Dermis microvascular lymphatic vessel endothelial cell (primary cell): ENCODE data around the gene CASTOR1. TPM values are rescaled to one million over a fixed set of nuclear protein-coding genes. Genes with fewer than 3 reads are reported as not detected.

Source experiments
- DNase-seq, 2 donors: peaks; one replicate each; pipeline versions ENCODE4 v3.0.0 to v3.0.0-alpha.2; 2010; ENCODE audit warnings: low read depth in 2 of 2
- total RNA-seq: library from RNA; depleted of rRNA; stranded (reverse); fragments of >200 nt; gene quantifications from 2 replicates; pipeline ENCODE4 v1.2.1, GENCODE V29; 2014

The CASTOR1 gene
- total RNA-seq, 1 donor from 2014 or later = 5.5 TPM

DNA sequence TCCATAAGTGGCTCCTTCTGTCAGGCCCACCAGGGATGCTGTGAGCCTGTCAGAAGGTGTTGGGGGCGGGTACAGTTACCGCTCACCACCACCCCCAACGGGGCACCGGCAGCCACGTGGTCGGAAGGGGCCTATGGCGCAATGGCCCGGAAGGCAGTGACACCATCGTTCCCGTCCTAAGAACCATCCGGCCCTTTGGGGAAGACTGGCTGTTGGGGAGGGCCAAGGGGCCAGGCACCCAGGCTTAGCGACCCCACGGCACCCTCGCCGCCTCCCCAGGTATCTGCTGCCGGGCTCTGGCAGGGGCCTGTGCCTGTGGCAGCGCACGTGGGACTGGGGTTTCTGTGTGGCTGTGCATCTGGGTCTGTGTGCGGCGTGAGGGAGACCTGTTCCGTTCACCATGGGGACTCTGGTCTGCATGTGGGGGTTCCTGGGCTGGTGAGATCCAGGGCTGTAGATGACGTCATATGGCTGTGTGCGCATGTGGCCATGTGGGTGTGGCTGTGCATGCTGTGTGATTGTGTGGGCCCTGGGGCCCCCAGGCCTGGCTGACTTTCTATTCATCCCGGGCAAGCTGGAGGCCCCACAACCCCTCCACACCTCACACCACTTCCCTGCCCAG lies 23.4 kb downstream of the CASTOR1 start:
- DNase-seq = no peak

DNA sequence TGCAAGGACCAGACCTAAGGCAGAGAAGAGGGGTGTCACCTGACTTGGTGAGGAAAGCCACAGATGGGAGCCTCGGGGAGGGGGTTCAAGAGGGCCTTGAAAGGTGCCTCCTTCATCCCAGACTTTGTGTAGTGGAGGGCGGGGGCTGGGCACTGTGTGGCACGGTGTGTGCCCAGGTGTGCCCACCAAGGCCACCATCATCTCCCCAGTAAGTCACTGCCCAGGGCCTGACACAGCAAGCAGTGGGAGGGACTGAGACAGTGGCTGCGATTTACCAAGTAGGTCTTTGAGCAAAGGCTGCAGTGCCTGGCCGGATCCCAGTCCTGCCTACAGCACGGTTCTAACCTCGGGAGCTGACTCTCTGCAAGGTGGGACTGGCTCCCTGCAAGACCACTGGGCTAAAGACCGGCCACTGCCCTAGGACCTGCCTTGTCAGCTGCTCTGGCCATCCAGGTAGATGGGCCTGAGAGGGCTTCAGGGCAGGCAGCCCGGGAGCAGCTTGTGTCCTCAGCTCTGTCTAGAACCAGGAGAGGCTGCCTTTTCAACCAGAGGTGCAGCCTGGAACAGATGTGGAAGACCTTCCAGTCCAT lies 24.1 kb downstream of the CASTOR1 start:
- no peak for DNase-seq

DNA sequence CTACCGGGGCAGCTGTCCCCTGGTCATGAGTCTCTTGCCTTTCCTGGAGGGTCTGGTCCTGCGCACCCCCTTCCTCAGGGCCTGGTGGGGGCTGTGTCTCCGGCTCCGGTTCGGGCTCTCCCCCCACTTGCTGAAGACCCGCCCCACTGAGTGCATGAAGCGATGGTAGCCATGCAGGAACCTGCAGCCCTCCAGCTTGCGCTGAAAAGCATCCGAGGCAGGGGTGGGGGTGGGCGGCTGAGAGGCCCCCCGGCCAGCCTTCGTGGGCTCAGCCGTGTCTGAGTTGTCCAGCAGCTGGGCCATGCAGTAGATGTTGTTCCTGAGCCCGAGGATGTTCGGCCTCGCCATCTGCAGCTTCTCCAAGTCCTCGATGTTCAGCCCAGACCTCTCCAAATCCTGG lies 25.4 kb downstream of the CASTOR1 start:
- no peak for DNase-seq

DNA sequence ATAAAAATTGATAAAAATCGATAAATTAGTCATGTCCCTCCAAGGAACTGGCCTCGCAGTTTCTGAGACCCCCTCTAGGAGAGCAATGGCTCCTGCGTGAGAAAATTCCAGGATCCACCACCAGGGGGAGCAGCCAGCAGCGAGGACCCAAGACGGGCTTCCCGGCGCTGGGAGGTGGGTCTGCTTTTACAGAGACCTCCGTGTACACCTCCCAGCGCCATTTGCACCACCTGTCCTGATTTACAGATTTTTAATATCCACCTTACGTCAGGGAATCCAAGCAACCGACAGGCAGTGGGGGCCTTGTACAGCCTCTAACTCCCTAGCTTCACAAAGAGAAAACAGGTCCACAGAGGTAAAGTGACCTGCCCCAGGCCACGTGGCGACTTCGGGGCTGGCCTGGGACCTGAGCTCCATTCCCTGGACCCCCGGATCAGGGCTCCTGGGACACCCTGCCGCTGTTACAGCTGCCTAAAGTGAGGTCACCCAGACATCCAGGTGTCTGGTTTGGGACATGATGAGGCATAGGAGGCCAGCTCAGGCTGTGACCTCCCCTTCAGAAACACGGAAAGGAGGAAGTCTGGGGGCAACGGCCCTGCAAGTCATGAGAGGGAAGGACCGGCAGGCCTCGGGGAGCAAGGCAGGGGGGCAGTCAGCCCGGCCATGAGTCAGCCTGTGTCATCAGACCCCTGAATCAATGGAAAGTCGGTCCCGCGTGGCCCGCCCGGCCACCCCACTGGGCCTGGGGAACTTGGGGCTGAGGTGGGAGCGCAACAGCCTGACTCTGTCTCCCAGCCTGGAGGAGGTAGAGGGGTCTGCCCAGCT lies 26.2 kb downstream of the CASTOR1 start:
- DNase-seq = peak in 1 of 2 donors; percentile 64

DNA sequence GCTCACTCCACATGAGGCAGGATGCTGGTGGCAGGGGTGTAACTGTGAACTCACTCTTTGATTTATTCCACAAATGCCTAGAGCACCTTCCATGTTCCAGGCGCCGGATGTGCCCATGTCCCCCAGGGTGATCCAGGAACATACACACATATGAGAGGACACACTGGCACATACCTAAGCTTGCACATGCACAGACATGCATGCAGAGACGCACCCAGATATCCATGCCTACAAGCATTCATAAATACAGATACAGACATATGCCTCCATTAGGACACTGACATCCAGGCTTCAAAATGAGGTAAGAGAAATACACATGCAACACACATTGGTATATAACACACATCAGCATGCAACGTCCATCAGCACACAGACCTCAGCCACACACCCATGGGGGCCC lies 27.2 kb downstream of the CASTOR1 start:
- DNase-seq = no peak

DNA sequence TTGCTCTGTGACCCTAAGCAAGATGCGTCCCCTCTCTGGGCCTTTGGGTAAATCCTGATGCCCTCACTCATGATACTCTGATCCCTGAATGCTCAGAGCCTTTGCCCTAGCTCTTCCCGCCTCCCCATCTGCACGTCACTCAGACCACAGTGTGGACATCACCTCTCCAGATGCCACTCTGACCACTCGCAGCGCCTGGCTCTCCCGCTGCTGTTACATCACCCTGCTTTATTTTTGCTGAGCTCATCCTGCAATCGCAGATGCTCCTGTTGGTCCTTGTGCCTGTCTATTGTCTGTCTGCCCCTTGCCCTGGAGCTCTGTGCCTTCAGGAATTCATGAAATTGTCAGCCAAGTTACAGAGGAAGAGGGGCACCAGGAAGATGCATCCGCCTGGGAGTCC lies 28.2 kb downstream of the CASTOR1 start:
- no peak for DNase-seq

DNA sequence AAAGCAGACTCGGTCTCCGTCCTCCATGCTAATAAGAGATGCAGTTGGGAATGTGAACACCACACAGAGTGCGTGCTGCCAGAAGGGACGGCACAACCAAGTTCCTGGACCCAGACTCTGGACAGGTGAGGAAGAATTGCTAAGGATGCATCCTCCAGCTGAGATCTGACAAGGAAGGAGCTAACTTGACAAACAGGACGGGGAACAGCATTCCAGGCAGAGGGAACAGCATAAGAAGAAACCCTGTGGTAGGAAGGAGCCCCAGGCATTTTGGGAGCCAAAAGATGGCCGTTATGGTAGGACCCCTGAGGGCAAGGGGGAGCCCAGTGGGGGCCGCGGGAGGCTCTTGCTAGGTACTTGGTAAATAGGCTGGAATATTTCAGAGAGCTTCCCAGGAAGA lies 28.6 kb downstream of the CASTOR1 start:
- no peak for DNase-seq

DNA sequence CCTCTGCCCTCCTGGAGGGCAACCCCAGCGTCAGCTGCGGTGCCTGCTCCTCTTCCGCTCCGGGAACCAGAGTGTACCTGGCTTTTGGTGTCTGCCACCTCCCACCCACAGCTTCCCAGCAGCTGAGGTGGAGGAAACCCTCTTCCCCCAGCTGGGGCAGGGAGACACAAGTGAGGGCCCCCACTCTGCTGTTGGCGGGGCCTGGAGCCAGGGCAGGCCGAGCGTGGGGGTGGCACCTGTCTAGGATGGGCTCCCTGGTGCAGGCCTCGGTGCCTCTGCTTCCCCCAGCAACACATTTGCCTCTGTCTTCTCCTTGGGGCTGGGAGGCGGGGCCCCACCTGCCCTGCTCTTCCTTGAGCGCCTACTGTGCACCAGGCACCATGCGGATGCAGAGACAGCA lies 29.0 kb downstream of the CASTOR1 start:
- DNase-seq = no peak

DNA sequence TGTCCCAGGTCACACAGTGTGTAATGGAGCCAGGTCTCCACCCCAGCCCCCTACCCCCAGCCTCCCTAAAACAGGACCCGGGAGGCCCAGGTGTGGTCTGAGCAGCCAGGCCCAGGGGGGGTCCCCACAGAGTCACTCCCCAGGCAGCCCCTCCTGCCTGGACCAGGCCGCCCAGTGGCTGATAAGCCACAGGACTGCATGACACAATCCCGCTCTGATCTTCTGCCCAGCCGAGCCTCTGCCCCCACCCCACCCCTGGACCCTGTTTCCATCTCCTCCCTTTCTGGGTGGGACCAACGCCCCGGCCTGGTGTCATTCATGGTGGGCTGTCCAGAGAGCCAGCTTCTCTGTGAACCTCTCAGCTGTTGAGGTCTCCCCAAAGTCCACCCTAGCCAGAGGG lies 35.0 kb downstream of the CASTOR1 start:
- no peak for DNase-seq

DNA sequence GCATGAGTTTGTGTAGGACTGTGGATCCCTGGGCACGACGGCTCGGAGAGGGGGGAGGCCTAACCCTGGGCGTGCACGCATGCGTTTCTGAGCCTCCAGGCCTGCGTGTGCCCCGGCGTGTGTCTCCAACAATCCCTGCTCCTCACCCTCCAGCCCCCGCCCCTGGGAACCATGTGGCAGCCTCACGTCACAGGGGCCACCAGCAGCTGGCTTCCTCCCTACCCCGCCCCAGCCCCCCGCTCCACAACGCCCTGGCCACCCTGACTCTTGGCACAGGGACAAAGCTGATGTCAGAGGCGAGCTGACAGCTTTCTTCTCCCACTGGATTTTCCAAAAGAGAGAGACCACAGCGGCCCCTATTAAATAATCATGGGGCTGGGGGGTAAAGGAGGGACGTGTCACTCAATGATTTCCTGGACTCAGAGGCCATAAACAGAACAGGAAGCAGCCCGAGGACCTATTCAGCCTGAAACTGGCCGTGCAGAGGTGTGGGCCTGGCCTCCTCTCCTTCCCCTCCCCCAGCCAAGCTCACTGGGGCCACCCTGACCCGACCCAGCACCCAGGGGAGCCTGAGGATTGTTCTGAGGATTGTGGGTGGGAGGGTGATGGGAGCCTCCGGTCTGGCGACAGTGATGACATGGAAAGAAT lies 36.0 kb downstream of the CASTOR1 start:
- peak; percentile 38 to 48 for DNase-seq

DNA sequence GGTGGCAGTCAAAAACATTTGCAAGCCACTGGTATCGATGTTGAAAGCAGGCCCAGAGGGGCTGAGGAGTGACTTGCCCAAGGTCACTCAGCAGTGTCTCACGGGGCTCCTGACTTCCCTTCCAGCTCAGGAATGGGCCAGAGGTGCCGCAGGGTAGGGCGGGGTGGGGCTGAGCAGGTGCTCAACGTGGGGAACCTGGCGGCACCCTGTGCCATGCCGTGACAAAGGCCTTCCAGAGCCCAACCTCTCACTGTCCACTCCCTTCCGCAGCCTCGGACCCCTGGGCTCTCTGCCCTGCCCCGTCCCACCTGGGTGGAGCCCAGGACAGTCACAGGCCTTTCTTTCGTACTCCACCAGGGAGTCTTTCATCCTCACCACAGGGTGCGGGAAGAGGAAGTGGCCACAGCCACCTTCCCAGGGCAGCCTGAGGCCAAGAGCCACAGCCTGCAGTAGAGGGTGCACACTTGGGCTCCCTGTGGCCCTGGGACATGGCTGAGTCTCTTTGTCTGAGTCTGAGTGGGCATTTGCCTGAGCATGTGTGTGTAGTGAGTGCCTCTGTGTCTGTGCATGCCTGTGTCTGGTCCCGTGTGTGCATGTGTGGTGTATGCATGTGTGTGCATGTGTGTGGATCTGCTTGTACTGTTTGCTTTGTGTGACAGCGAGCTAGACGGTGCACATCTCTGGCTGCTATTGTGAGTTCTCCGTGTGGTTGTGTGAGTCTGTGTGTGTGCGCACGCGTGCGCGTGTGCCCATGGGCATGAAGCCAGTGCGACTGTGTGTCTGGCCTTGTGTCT lies 36.7 kb downstream of the CASTOR1 start:
- no peak for DNase-seq

DNA sequence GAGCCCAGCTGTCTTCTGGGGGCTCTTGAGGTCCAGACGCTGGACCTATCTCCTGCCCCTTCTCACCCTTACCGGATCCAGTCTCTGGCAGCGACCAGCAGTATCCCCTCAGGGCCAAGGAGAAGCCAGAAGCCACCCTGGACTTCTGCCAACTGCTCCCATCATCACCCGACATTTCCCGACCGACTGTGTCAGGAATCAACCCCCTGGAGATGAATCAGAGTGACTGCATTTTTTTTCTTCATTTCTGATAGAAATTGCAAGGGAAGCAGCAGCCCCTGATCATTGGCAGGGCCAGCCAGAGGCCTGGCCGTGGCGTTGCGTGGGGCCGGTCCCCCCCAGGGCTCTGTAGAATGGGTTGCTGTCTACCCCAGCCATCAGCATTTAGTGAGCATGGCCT lies 37.6 kb downstream of the CASTOR1 start:
- no peak for DNase-seq

DNA sequence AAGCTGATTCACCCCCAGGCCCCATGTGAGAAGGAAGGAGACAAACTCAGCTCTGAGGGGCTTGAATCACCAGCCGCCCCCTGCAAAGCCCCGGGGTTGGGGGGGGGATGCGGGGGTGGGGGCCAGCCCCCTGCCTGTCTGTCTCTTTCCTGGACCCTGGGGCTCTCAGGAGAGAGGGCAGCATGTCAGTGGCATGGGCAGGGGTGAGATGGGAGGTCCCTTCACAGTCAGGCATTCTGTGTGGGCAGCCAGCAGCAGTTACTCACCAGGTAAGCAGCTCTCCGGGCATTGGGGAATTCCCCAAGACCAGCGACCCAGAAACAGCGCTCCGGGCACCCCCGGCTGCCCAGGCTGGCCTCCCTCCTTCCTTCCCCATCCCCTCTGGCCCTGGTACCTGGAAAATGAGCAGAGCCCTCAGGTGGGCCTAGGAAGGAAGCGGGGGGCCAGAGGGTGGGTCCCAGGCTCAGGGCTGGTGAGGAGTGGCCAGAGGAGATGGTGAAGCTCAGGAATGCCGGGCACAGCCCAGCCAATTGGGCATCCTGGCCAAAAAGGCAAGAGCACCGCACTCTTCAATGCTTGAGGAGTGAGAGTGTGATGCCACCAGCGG lies 38.5 kb downstream of the CASTOR1 start:
- DNase-seq = peak in 1 of 2 donors; percentile 25

DNA sequence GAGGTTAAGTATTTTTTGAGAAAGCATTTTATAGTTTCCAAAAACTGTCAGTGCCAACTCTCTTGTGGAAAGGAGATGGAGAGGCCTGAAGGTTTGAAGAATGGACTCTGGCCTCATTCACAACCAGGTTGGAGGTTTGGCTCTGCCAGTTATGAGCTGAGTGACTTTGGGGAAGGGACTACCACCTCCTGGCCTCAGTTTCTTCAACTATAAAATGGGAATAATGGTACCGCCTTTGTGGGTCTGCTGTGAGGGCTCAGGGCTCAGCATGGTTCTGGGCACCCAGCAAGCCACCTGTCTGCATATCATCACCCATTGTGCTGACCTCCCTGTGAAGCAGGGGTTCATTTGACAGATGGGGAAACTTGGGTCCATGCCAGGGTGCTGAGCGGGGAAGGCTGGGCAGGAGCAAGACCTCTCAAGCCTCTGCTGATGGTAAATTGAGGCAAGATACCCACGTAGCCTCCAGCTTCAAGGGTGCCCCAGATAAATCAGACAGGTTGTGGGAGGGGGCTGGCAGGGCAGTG lies 39.2 kb downstream of the CASTOR1 start:
- no peak for DNase-seq

DNA sequence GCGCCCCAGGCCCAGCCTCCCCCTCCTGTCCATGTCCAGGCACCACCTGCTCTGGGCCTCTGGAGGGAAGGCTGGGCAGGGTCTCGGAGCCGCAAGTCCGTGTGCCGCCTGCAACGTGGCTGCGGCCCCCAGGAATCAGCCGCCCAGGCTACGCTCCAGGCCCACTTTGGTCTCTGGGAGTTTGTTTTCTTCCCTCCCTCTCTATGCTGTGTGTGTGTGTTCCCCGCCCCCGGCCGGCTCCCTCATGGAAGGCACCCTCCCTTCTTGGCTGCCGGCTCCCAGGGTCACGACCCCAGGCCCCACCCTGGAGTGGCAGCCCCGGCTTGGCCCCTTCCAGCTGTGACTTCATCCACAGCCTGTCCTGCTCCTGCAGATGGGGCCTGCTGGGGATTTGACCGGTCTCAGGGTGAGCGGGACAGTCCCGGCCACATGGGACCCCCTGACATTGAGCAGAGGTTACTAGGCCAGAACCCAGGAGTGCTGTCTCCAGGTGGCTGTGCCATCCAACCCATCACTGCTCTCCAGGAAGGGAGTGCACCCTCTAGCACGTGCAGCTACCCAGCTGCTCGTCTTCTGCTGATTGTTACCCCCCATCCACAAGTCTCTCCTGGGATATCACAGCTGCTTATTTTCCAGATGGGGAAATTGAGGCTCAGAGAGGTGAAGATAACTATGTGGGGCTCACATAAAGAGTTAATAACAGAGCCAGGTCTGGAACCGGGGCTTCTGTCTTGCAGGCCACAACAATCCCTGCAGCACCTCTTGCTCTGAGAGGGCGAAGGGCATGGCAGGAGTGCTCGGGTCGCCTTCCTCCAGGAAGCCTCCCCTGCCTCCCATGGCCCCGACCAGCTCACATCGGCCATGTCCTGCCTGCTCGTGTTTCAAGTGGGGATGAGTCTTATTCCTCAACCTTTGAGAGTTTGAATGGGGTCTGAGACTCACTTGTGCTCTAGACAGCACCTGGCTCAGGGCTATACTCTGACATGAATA lies 40.0 kb downstream of the CASTOR1 start:
- DNase-seq = no peak

DNA sequence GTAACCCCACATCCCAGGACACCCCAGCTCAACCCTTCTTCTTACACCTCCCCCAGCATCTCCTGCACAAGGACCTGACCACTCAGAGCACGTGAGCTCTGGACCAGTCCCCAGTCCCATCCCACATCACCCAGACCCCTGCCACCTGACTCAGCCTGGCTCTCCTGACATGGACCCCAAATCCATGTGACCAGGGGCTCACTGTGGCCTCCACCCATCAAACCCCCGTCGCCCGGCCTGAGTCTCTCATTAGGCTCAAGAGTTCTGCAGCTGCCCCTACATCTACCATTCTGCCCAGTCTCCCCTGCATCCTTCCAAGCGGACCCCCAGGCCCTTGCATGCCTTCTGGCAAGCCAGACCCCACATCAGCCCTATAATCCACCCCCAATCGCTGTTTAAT lies 40.8 kb downstream of the CASTOR1 start:
- DNase-seq = no peak

DNA sequence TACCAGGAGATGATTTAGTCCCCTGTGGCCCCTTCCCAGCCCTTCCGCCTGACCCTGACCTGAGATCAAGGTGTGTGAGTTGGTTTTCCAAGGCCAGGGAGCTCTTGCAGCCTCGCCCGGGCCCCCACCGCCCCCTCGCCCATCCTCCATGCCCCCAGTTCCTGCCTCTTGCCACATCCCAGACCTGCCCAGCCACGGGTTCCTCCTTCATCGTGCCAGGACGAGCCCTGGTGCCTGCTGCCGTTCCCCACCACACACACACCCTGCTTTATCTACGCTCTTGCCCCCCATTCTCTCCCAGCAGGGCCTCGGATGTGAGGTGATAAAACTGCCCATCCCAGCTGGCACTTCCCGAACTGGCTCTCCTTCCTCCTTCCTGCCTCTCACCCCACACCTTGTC lies 41.3 kb downstream of the CASTOR1 start:
- no peak for DNase-seq

DNA sequence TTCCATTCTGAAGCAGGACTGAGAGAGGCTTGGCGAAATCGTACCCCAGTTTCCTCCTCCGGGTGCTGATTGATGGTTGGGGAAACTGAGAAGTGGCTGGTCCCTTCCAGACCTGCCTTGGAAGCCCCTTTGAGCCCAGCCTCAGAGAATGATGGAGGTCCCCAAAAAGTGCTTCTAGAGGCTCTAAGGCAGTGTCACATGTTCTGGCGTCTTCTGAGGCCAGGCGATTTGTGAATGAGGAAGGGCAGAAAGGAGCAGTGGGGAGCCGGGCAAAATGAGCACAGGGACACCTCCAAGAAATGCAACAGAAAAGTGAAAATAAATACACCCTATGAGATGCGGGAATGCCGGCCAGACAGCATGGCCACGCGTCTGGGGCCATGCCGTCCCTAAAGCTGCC lies 41.7 kb downstream of the CASTOR1 start:
- DNase-seq = no peak

DNA sequence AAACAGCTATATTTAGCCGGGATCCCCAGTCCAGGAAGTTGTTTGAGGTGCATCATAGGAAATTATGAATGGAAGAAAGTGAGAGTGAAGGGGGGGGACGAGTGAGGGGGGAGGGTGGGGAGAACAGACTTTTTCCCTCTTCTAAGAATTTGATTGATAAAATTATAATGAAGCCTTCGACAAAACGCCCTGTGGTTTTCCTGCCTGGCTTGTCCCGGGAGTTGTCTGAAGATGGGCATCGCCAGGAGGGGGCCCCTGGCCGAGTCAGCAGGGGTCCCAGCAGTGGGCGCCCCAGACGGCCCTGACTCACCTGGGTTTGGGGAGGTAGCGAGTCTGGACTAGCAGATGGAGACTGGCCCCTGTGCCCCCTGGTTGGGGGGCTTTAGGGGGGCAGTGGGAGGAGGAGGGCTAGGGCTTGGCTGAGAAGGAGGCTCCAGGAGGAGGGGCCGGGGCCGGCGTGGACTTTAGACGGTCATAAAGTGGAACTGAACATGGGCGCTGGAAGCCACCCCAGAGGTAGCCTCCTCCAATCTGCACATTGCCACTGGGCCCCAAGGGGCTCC lies 42.4 kb downstream of the CASTOR1 start:
- DNase-seq = peak in 1 of 2 donors; percentile 25
